ENCODE results near the gene CFAP20DC. TPM values are rescaled to one million over a fixed set of nuclear protein-coding genes. Genes with fewer than 3 reads are reported as not detected.

Gene CFAP20DC
- total and polyA plus RNA-seq, 2 of the 8 experiments (the other 6 are each of a cell fraction or from before 2014, with no cell fraction given) = 2.2 to 2.8 TPM

DNA sequence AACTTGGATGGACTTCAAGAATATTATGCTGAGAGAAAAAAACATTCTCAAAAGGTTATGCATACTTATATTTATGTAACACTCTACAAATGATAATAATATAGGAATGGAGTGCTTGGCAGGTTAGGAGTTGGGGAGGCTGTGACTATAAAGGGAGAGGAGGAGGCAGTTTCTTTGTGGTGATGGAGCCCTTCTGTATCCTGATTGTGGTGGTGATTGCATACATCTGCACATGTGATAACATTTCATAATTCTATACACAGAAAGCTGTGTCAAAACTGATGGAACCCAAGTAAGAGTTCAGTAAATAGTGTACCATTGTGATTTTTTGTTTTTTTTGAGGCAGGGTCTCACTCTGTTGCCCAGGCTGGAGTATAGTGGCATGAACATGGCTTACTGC lies 351.6 kb downstream of the CFAP20DC start:
- Histone ChIP-seq H4K8ac (ENCODE audit: extremely low read depth, insufficient read depth, low read length) (no peak overlapping the region), H3K27ac (ENCODE audit: low read depth, low read length) (no peak overlapping the region), H2AFZ (ENCODE audit: low read length) (no peak overlapping the region), H3K79me1 (ENCODE audit: low read depth, low read length) (no peaks in the 10 kb centered on the region), H3K23me2 (ENCODE audit: low read depth, low read length) (no peaks in the 10 kb centered on the region), H2BK15ac (ENCODE audit: low read length) (no peak overlapping the region), H4K5ac (ENCODE audit: insufficient read length, low read depth, low read length) (no peak overlapping the region), H3K23ac (ENCODE audit: insufficient read length) (no peak overlapping the region), H2BK5ac (ENCODE audit: low read depth, low read length) (no peak overlapping the region), H3K27me3 (replicated peaks in 1 of 4; ENCODE audit: control insufficient read depth in 3 of 4, extremely low read depth in 1 of 4, insufficient read depth in 3 of 4, low read length in 3 of 4) (no peaks in the 10 kb centered on the region), H2AK5ac (ENCODE audit: low read depth, low read length) (no peak overlapping the region), H3K36me3 (ENCODE audit: control insufficient read depth in 2 of 4, insufficient read depth in 4 of 4, low read length in 3 of 4) (no peaks in the 10 kb centered on the region), H3K4me3 (ENCODE audit: extremely low read depth in 1 of 4, insufficient read depth in 2 of 4, low read depth in 3 of 4, low read length in 4 of 4) (no peak overlapping the region), H3K4ac (replicated peaks; ENCODE audit: insufficient read length, low read depth, low read length) (no peak overlapping the region), H3K56ac (replicated peaks; ENCODE audit: insufficient read length, low read depth, low read length) (no peak overlapping the region), H3K4me1 (replicated peaks in 1 of 4; ENCODE audit: control insufficient read depth in 3 of 4, insufficient read depth in 4 of 4, low read length in 3 of 4) (no peaks in the 10 kb centered on the region), H4K91ac (replicated peaks; ENCODE audit: insufficient read length, low read length) (no peak overlapping the region), H3K79me2 (ENCODE audit: control insufficient read depth in 1 of 2, insufficient read depth in 2 of 2, low read length in 2 of 2) (no peaks in the 10 kb centered on the region), H3K4me2 (ENCODE audit: insufficient read depth in 1 of 2, low read depth in 2 of 2, low read length in 2 of 2) (no peak overlapping the region), H3K18ac (ENCODE audit: extremely low read depth, low read length) (no peak overlapping the region), H2BK120ac (replicated peaks; ENCODE audit: low read depth, low read length) (no peak overlapping the region), H3K14ac (ENCODE audit: insufficient read length) (no peak overlapping the region), H2BK20ac (ENCODE audit: low read length) (no peak overlapping the region), H3K9me3 (ENCODE audit: insufficient read depth in 2 of 2, low read depth in 1 of 2, low read length in 1 of 2) (peaks cover 2 to 4% of the 10 kb centered on the region in 2 experiments; a peak in 3 of 4 replicates), H3K9ac (replicated peaks in 1 of 4; ENCODE audit: extremely low read depth in 1 of 4, low read depth in 3 of 4, low read length in 3 of 4) (no peak overlapping the region), H2BK12ac (ENCODE audit: low read depth, low read length) (no peak overlapping the region), H4K20me1 (replicated peaks in 1 of 2; ENCODE audit: control insufficient read depth in 1 of 2, insufficient read depth in 2 of 2, low read length in 2 of 2) (no peaks in the 10 kb centered on the region)
- FAIRE-seq = no peak
- ChIA-PET POLR2A (ENCODE audit: partially characterized antibody) (no interaction called here), CTCF (ENCODE audit: partially characterized antibody) (no interaction called here)
- DNase-seq (ENCODE audit: low read depth in 1 of 2, low spot score in 2 of 2) = no peak
- no peak for TF ChIP-seq RXRA (IDR thresholded peaks at IDR 0.05; ENCODE audit: insufficient read depth, low read depth, low read length)
- TF ChIP-seq, protein P1, sequence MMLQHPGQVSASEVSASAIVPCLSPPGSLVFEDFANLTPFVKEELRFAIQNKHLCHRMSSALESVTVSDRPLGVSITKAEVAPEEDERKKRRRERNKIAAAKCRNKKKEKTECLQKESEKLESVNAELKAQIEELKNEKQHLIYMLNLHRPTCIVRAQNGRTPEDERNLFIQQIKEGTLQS (IDR thresholded peaks at IDR 0.05; ENCODE audit: insufficient read depth, low read depth, low read length) = no peak
- no peak for TF ChIP-seq HDAC6 (IDR thresholded peaks at IDR 0.05; ENCODE audit: low read depth, low read length)
- TF ChIP-seq ASH2L (IDR thresholded peaks at IDR 0.05; ENCODE audit: low read length) = no peak
- no peak for TF ChIP-seq SP4 (IDR thresholded peaks at IDR 0.05; ENCODE audit: low read length)
- no peak for TF ChIP-seq SIX5 (IDR thresholded peaks at IDR 0.05; ENCODE audit: low read depth, low read length)

Measured in H1 (cell line).